GM23338 (cell line): Measurements from ENCODE around the gene CDH23. TPM values are rescaled to one million over a fixed set of nuclear protein-coding genes. Genes with fewer than 3 reads are reported as not detected.

Experiments used
- CTCF ChIP-seq, 2 experiments: fragments of 200-600 bp in 1 of 2; sonication (generic) in 1 of 2; conservative IDR thresholded peaks; 2 replicates each; pipeline versions ENCODE4 v1.5.1 to v1.6.1; 2016 to 2017; ENCODE audit warnings: antibody characterized with exemption in 2 of 2, low read depth in 2 of 2, mild to moderate bottlenecking in 2 of 2, moderate library complexity in 1 of 2
- EZH2 ChIP-seq: fragments of 200-600 bp; sonication (generic); IDR thresholded peaks from one replicate; pipeline ENCODE4 v1.8.0; 2017; ENCODE audit warnings: antibody characterized with exemption, mild to moderate bottlenecking, low read depth; ENCODE audit not compliant: unreplicated experiment
- JUNB ChIP-seq: IDR thresholded peaks from one replicate; pipeline ENCODE4 v1.6.1; 2016; ENCODE audit warnings: antibody characterized with exemption; ENCODE audit not compliant: unreplicated experiment
- NANOG ChIP-seq: IDR thresholded peaks from 2 replicates; pipeline ENCODE4 v1.6.1; 2016; ENCODE audit warnings: antibody characterized with exemption, borderline replicate concordance
- POLR2AphosphoS5 ChIP-seq: IDR thresholded peaks from 2 replicates; pipeline ENCODE4 v1.6.1; 2016; ENCODE audit warnings: antibody characterized with exemption, low read depth
- ZNF114 ChIP-seq: fragments of 250-450 bp; sonication (Bioruptor Pico); IDR thresholded peaks from 2 replicates; pipeline ENCODE4 v1.5.0; 2020; ENCODE audit warnings: mild to moderate bottlenecking, moderate library complexity
- ZNF331 ChIP-seq: fragments of 250-450 bp; sonication (Bioruptor Pico); IDR thresholded peaks from 2 replicates; pipeline ENCODE4 v1.5.0; 2020; ENCODE audit warnings: low read depth, mild to moderate bottlenecking, moderate library complexity
- ZNF462 ChIP-seq: fragments of 250-450 bp; sonication (Bioruptor Pico); IDR thresholded peaks from 2 replicates; pipeline ENCODE4 v1.5.0; 2020; ENCODE audit warnings: mild to moderate bottlenecking, moderate library complexity
- polyA plus RNA-seq: library from polyadenylated mRNA; unstranded; fragments of >200 nt; fragmentation: Nextera tagmentation; extraction: Ambion mirVana; gene quantifications from 2 replicates; pipeline ENCODE4 v1.2.1, GENCODE V29; 2016
- total RNA-seq: library from RNA; depleted of rRNA; stranded (reverse); fragments of >200 nt; shearing (Covaris generic); gene quantifications from 2 replicates; pipeline ENCODE4 v1.2.3, GENCODE V29; 2014

Gene CDH23
- total and polyA plus RNA-seq, 2 experiments from 2014 or later: 0.95 to 4.3 TPM

- TF ChIP-seq ZNF462 (CRISPR knock-in tag) (no peak), POLR2AphosphoS5 (no peak), NANOG (no peak), ZNF331 (no peak), CTCF (conservative IDR thresholded peaks at IDR 0.05; ENCODE audit: low read depth in 2 of 2) (no peak), EZH2 (no peak), ZNF114 (CRISPR knock-in tag) (no peak), JUNB (no peak)
Measured at GRCh38 chr10:71665456-71665855, 268.7 kb downstream of the CDH23 start (continued).
